ENCODE measurements around the gene SCYGR5.
"Not testable (repeated sequence)": the region's sequence is repeated elsewhere in the genome, so short reads cannot be mapped to it uniquely, and the experiment has no call there.

The SCYGR5 gene, protein sequence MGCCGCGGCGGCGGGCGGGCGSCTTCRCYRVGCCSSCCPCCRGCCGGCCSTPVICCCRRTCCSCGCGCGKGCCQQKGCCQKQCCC

GRCh38 chr2:227666631-227667170 is at the start of gene SCYGR5:
Gene SCYGR5, plus strand, starts transcription at chr2:227666804. Its CDS starts 0 bp downstream, at chr2:227666804.
- in situ Hi-C loops (cut with MboI; ENCODE audit: low pct_unique_long_range_greater_than_20kb, low sequenced_read_pairs, unreplicated experiment): loop anchor here (25.0 kb wide), 1 partner anchor 196 kb away; the partner anchor contains the start of gene DAW1
- DNase-seq (ENCODE audit: low spot score): not testable (repeated sequence)

GRCh38 chr2:227617316-227618230 is 49.0 kb upstream of the SCYGR5 start, which contains the start of gene SCYGR4:
Gene SCYGR4, plus strand, starts transcription at chr2:227617498. Its CDS starts 0 bp downstream, at chr2:227617498.
- TF ChIP-seq, protein P1, sequence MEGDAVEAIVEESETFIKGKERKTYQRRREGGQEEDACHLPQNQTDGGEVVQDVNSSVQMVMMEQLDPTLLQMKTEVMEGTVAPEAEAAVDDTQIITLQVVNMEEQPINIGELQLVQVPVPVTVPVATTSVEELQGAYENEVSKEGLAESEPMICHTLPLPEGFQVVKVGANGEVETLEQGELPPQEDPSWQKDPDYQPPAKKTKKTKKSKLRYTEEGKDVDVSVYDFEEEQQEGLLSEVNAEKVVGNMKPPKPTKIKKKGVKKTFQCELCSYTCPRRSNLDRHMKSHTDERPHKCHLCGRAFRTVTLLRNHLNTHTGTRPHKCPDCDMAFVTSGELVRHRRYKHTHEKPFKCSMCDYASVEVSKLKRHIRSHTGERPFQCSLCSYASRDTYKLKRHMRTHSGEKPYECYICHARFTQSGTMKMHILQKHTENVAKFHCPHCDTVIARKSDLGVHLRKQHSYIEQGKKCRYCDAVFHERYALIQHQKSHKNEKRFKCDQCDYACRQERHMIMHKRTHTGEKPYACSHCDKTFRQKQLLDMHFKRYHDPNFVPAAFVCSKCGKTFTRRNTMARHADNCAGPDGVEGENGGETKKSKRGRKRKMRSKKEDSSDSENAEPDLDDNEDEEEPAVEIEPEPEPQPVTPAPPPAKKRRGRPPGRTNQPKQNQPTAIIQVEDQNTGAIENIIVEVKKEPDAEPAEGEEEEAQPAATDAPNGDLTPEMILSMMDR (IDR thresholded peaks at IDR 0.05; ENCODE audit: extremely low read depth, insufficient read depth, missing control alignments): no peak
- in situ Hi-C loops (cut with MboI; ENCODE audit: low pct_unique_long_range_greater_than_20kb, low sequenced_read_pairs, unreplicated experiment): no loop called here
- DNase-seq (ENCODE audit: low spot score): peak; percentile 3

- TF ChIP-seq, protein P1 (IDR thresholded peaks at IDR 0.05; ENCODE audit: extremely low read depth, insufficient read depth, missing control alignments): no peak
- no peak for DNase-seq (ENCODE audit: low spot score)
- in situ Hi-C loops (cut with MboI; ENCODE audit: low pct_unique_long_range_greater_than_20kb, low sequenced_read_pairs, unreplicated experiment): no loop called here
Observed at GRCh38 chr2:227623226-227623625, 43.4 kb upstream of the SCYGR5 start.

DNA sequence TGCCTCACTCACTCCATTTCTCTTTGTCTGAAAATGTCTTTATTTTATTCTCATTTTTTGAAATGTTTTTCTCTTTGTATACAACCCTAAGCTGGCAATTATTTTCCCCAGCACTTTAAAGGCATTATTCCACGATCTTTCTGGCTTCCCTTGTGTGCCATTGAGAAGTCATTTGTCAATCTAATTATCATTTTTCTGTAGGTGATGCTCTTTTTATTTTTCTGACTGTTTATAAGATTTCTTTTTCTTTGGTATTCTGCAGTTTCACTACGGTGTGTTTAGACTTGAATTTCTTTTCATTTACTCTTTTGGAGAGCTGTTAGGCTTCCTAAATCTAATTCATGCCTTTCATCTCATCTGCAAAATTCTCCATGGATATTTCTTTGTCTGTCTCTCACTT is 41.2 kb upstream of the SCYGR5 start:
- no peak for DNase-seq (ENCODE audit: low spot score)
- in situ Hi-C loops (cut with MboI; ENCODE audit: low pct_unique_long_range_greater_than_20kb, low sequenced_read_pairs, unreplicated experiment): no loop called here
- TF ChIP-seq, protein P1 (IDR thresholded peaks at IDR 0.05; ENCODE audit: extremely low read depth, insufficient read depth, missing control alignments): no peak

- TF ChIP-seq, protein P1 (IDR thresholded peaks at IDR 0.05; ENCODE audit: extremely low read depth, insufficient read depth, missing control alignments): no peak
- no peak for DNase-seq (ENCODE audit: low spot score)
- in situ Hi-C loops (cut with MboI; ENCODE audit: low pct_unique_long_range_greater_than_20kb, low sequenced_read_pairs, unreplicated experiment): no loop called here
Observed at GRCh38 chr2:227626580-227627151, 39.9 kb upstream of the SCYGR5 start.

- no peak for DNase-seq (ENCODE audit: low spot score)
- TF ChIP-seq, protein P1 (IDR thresholded peaks at IDR 0.05; ENCODE audit: extremely low read depth, insufficient read depth, missing control alignments): no peak
- in situ Hi-C loops (cut with MboI; ENCODE audit: low pct_unique_long_range_greater_than_20kb, low sequenced_read_pairs, unreplicated experiment): no loop called here
Observed at GRCh38 chr2:227627769-227628168, 38.8 kb upstream of the SCYGR5 start.

Measured in GM13977 (cell line).